ENCODE results near the gene CCL16.
"Not testable (repeated sequence)": the region's sequence is repeated elsewhere in the genome, so short reads cannot be mapped to it uniquely, and the experiment has no call there.

Gene CCL16

DNA sequence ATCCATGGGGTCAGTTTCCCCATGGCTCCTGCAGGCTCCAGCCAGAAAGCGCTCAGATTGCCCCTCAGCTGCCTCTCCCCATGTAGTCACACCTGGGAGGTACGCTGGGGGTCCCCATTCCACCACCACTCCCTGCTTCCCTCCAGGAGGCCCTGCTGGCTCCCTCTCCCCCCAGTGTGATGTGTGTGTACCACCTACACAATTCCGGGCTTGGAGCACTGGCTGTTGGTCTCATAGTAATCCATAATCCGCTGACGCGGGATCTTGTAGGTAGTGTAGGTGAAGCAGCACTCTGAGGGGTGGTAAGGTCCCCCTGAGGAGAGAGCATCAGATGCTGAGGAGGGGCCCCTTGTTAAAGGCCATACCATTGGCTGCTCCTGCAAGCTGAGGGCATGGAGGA lies 2.8 kb upstream of the CCL16 start:
- DNase-seq: no peak

DNA sequence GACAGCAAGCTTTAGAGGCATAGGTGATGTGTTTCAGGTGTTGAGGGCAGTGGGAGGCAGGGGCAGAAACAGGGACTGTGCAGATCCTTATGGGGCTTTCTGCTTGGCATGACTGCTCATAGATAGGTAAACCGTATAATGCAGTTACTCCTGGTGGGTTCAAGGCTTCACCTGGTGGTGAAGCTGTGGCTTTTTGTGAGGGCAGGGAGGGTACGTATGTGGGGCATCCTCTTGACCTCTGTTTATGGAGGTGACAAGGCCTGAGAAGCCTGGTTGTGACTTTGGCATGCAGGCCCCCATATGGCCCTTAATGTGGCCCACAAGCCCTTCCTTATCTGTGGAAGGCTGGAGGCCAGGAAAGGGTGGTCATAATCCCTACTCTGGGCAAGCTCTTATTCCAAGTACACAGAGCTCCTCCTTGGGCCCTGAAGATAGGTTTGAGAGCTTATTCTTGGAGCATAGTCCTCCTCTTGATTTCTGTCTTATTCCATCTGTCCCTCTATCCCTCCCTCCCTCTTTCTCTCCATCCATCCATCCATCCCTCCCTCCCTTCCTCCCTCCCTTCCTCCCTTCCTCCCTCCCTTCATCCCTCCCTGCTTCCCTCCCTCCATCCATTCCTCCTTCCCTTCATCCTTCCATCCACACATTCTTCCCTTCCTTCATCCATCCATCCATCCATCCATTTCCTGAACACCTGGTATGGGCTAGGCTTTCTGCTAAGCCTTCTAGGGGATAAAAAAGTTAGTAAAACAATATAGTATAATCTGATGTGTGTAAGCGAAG lies 1.3 kb upstream of the CCL16 start:
- no peak for DNase-seq

DNA sequence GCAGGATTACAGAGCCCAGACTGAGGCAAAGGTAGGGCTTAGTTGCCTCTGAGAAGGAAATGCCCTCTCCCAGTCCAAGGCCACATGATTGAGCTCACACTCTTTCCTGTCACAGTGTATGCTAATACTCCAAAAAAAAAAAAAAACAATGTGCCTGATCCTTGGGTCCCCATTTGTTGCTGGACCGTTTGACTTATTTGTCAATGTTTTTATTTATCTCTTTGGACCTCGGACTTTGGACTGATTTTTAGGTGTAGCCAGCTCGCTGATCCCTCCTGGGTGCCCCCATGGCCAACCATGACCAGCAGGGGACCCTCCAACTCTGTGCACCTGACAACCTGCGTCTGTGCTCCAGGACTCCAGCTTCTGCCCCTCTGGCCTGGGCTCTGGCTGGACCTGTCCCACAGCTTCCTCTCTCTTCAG lies 622 bp upstream of the CCL16 start:
- DNase-seq: no peak

DNA sequence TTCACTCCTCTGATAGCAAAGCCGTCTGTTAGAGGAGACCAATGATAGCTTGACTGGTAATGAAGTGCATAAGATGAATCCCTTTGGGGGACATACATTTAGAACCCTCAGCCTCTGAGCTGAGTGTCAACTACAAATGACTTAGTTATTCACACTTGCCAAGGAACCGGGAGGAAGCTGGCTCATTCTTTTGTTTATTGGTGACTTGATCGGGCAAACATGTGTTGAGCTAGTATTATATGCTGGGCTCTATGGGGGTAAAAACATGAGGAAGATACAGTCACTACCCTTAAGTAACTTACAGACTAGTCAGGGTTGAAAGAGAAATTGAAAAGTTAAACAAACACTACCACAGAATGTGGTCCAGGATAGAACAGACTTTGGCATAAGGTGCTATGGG lies 3.0 kb downstream of the CCL16 start:
- DNase-seq: no peak

DNA sequence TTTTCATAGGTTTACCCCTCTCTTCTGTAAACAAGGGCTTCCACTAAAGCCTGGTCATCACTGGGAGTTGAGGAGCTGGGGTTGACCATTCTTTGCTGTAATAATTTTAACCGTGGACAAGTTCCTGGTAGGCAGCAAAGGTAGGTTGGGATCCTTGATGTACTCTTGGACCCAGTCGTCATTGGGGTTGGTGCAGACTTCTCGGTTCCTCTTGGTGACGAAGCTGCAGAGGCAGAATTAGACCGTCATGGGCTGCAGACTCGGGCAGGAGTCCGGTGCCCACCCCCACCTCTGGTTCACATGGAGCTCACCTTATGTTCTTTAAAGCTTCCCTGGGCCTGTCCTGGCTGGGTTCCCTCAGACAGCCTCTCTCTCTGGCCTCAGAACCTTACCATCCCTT lies 3.8 kb downstream of the CCL16 start:
- no peak for DNase-seq

DNA sequence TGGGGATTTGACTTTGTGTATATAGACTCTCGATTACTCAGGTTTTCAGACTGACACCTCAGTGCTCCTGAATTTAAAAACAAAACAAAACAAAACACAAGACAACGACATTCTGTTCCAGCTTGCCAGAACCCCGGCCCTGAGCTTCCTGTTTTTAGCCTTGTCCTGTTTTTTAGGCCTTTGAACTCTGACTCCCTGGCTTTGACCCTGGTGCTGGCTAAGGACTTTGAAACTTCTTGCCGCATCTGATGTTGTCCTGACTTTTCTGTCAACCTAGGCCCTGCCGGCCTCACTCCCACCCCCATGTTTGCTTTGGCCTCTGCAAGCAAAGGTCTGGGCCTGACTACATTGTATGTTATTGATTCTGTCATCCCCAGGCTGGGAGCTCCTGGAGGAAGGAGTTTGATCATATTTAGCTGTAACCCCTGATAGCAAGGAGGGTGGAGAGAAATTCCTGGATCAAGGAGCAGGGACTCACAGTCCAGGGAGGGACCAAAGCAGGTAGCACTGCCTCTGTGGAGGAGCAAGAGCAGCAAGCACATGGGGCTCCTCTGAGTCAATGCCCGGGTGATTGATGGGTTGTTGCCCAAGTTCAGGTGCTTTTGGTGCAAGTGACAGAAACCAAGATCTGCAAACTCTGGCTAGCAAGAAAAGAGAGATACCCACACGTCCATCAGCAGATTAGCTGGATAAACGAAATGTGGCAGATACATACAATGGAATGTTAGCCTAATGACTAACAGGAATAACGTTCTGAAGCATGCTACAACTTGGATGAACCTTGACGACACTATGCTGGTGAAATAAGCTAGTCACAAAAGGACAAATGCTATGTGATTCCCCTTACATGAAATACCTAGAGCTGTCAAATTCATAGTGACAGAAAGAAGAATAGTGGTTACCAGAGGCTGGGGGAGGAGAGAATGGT lies 7.7 kb downstream of the CCL16 start:
- no peak for DNase-seq

DNA sequence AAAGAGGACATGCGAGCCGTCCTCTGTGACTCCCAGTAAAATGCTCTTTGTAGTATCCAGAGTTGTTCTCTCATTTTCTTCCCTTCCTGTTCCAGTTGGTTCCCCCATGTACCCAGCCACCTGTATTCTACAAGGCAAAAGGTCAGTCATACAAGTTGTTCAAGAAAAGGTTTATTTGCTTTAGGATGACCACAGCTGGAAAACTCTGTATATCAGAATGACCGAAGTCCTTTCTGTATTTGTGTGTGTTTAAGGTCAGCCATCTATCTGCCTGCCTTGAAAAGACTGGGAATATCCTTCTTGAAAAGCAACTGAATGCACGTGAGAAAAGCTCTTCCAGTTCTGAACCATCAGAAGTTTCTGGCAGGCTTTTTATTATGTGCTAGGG lies 8.4 kb downstream of the CCL16 start:
- no peak for DNase-seq

DNA sequence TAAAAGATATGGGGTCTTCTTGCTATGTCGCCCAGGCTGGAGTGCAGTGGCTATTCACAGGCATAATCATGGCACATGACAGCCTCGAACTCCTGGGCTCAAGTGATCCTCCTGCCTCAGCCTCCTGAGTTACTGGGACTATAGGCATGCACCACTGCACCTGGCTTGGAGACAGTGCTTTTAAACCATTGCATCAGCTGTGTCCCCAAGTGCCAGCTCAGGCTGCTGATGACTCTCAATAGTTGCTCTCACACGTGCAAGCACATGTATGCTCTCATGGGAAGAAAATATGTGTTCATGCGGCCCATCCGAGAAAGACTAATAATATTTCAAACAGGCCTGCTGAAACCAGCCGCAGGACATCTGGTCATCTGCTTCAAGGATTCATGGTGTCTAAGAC lies 8.8 kb downstream of the CCL16 start:
- DNase-seq: no peak

DNA sequence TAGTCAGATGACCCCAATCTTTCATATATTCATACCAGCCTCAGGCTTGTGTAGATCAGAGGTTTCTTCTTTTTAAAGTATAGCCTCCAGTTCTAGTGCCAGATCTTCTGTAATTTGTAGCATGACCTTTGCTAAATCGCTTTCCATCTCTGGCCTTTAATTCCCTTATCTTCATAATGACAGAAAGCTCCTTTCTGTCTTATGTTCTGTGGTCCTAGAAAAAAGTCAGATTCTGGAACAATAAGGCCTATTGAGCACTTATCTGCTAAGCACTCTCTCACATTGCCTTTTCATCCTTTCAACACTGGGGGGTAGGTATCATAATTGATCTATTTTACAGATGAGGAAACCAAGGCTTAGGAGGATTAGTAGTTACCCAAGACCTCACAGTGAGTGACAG lies 9.2 kb downstream of the CCL16 start:
- no peak for DNase-seq

DNA sequence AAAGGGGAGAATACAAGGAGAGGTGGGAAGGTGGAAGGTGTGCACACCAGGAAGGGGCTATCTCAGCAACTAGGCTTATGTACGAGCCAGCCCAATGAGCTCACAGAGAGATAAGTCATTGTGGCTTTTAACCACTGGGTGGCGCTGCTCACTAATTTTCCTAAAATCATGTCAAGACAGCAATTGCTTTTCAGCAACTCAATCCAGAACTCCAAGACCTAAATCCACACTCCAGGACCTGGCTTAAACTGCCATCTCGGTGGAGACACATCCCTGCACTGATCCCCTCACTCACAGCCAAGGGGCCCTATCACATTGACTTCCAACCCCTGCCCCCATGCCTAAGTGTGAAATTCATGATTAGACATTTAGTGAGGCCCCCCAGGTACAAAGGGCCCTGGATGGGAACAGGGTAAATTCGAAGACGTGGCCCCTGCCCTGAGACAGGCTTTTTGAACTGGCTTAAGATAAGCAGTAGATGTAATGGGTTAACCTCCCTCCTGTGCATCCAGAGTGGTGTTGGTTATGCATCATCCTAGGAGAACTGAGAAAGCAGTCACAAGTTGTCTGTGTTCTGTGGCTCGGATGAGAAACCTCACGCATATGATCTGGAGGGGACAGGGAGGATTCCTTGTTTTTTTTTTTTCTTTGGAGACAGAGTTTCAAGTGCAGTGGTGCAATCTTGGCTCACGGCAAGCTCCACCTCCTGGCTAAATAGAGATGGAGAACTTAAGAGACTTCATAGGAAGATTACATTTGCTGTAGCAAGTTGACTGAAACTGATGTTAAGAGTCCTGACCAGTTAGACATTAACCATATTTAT lies 11.5 kb downstream of the CCL16 start:
- peak; percentile 25 to 58 (median 56) for DNase-seq

GRCh38 chr17:35968520-35969054 lies 12.7 kb downstream of the CCL16 start:
- no peak for DNase-seq

GRCh38 chr17:35965272-35965671 lies 16.0 kb downstream of the CCL16 start:
- no peak for DNase-seq

- no peak for DNase-seq
These were observed 17.6 kb downstream of the CCL16 start for GRCh38 chr17:35963663-35964062.

GRCh38 chr17:35953720-35954119 lies 27.6 kb downstream of the CCL16 start:
- DNase-seq: no peak

DNA sequence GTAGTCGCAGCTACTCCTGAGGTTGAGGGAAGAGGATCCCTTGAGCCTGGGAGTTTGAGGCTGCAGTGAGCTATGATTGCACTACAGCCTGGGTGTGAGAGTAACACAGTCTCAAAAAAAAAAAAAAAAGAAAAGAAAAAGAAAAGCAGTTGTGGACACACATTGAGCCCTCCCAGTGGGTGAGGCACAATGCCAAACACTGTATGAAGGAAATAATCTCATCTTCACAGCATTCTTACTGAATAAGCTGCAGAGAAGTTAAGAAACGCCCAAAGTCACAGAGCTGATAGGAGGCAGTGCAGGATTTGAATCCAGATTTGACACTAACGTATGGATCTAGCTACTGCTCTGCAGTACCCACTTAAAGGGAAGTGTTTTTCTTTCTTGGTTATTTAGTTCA lies 31.9 kb downstream of the CCL16 start:
- no peak for DNase-seq

DNA sequence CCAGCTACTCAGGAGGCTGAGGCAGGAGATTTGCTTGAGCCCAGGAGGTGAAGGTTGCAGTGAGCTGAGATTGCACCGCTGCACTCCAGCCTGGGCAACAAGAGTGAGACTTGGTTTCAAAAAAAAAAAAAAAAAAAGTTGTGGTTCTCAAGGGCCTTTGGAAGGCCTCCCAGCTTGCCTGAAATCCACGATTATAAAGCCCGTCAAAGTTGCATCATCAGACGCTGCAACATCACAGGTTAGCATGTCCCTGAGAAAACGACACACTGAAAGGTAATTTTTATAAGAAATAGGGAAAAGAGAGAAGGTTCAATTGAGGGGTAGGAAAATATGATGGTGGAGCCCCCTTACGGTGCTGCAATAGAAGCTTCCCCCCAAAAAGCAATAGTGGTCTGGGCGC lies 33.2 kb downstream of the CCL16 start:
- DNase-seq: no peak

GRCh38 chr17:35947156-35947585 lies 34.1 kb downstream of the CCL16 start:
- DNase-seq: peak in 4 of 5 donors; percentile 7 to 46 (median 22)

DNA sequence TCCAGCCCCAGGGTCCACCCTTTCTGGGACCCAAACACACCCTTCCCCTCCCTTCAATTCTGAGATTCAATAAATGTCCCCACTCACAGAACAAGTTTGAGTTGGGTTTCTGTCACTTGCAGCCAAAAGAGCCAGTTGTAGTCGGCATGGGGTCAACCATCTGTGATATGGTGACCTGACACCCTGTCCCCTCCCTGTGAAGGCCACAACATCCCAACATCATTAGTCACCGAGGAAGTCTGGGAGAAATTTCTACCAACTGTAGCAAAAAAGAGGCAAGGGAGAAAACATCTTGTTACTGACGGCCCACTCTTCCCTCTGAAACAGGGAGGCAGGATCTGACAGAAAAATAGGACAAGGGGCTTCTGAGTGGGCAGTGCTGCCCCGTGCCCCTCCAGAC lies 37.1 kb downstream of the CCL16 start:
- no peak for DNase-seq

GRCh38 chr17:35943537-35943936 lies 37.8 kb downstream of the CCL16 start, which contains the start of gene LYZL6:
TSS of gene LYZL6 (minus strand) at chr17:35943713. CDS start at chr17:35939356, 4,357 bp downstream.
- DNase-seq: no peak

GRCh38 chr17:35942588-35943186 lies 38.6 kb downstream of the CCL16 start:
- DNase-seq: no peak

DNA sequence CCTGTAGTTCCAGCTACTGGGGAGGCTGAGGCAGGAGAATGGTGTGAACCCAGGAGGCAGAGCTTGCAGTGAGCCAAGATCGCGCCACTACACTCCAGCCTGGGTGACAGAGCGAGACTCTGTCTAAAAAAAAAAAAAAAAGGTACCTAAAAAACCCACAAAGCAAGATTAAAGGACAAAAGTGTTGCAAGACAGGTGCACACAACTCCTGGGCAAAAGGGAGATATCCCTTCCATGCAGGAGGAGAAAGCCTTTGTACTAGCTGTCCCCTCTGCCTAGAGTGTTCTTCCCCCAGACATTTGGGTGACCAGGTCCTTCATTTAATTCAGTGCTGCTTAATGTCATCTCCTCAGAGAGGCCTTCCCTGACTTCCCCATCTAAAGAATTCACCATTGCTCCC lies 42.8 kb downstream of the CCL16 start:
- not testable (repeated sequence) for DNase-seq

GRCh38 chr17:35936063-35936462 lies 45.2 kb downstream of the CCL16 start:
- no peak for DNase-seq
